Motor neuron (in vitro differentiated cells): ENCODE data around the gene DNASE1L2. TPM values are rescaled to one million over a fixed set of nuclear protein-coding genes. Genes with fewer than 3 reads are reported as not detected.
A peak's percentile ranks its signal among the peaks of the same experiment; 100 is the strongest.

Source experiments
- ATAC-seq, 8 experiments: fragments of 200-7000 bp; cut with Tn5 transposase; replicated peaks in 6 of 8; 2 replicates each; pipeline ENCODE4 v1.8.0; 2021; ENCODE audit warnings: mild to moderate bottlenecking in 8 of 8, moderate library complexity in 8 of 8
- H3K27ac ChIP-seq, 2 donors: fragments of 250-450 bp; sonication (Bioruptor Pico); 2 replicates each; pipeline ENCODE4 v1.9.0; 2021; ENCODE audit warnings: antibody characterized with exemption in 2 of 2, mild to moderate bottlenecking in 2 of 2, moderate library complexity in 1 of 2
- H3K4me1 ChIP-seq, 2 donors: fragments of 250-450 bp; sonication (Bioruptor Pico); replicated peaks in 1 of 2; 2 replicates each; pipeline ENCODE4 v1.6.1; 2021; ENCODE audit warnings: antibody characterized with exemption in 2 of 2, mild to moderate bottlenecking in 2 of 2, moderate library complexity in 1 of 2
- H3K4me3 ChIP-seq, 5 donors: fragments of 250-450 bp; sonication (Bioruptor Pico); 2 replicates each; pipeline ENCODE4 v1.9.0; 2021; ENCODE audit warnings: antibody characterized with exemption in 5 of 5, mild to moderate bottlenecking in 5 of 5, moderate library complexity in 4 of 5
- WGBS, 10 experiments: fragments of 450-650 bp; shearing (Covaris generic); methylation state at CpG; one replicate each; pipeline ENCODE4 v1.0.0; 2022; 5-methylcytosine and 5-hydroxymethylcytosine counted together
- in situ Hi-C, 9 experiments: fragments of 400-800 bp; cut with MboI; loops; one replicate each; pipeline ENCODE4 v1.15.0; 2021; ENCODE audit warnings: low sequenced_read_pairs in 9 of 9, low pct_unique_long_range_greater_than_20kb in 2 of 9; ENCODE audit not compliant: unreplicated experiment in 9 of 9
- total RNA-seq, 8 experiments: library from RNA; unstranded; fragments of 300-600 nt; gene quantifications; 2 replicates each; pipeline versions ENCODE4 v1.2.3 to v1.2.4, GENCODE V29; 2022

DNASE1L2 gene, protein sequence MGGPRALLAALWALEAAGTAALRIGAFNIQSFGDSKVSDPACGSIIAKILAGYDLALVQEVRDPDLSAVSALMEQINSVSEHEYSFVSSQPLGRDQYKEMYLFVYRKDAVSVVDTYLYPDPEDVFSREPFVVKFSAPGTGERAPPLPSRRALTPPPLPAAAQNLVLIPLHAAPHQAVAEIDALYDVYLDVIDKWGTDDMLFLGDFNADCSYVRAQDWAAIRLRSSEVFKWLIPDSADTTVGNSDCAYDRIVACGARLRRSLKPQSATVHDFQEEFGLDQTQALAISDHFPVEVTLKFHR
- total RNA-seq = 1 to 10 TPM in 6 of 8 experiments, under 1 TPM in 2; 0.61 to 3.0 (median 1.2) TPM

DNA sequence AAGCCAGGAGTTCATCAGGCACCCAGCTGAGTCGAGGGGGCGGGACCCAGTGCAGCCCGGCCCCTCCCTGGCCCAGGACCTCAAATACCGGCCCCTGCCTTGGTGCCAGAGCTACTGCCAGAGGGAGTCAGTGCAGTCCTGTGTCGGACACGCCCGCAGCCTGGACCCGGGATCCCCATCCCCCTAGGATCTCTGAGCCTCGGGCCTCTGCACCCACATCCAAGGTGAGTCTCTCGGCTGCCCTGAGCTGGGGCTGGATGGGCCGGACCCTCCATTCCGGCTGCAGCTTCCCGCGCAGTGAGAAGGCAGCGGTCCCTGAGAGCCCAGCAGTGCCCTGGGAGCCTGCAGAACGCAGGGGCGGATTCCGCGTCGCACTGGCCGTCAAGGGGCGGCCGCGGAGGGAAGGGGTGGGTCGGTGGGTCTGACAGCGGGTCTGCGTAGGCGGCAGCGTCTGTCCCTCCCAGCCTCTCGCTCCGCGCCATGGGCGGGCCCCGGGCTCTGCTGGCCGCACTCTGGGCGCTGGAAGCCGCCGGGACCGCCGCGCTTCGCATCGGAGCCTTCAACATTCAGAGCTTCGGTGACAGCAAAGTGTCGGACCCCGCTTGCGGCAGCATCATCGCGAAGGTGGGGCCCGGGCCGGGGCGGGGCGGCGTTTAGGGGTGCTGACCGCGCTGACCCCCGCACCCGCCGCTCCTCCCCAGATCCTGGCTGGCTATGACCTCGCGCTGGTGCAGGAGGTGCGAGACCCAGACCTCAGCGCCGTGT, at the start of gene DNASE1L2:
Gene DNASE1L2 (plus strand): TSS at position 108 of the 765 bp plus-strand sequence. CDS start 373 bp downstream, at position 481.
- H3K4me3 ChIP-seq = peak within 1 kb of the TSS in 3 of 5 donors; percentile 1 to 23 (median 19)
- H3K27ac ChIP-seq = no peak within 1 kb of the TSS
- ATAC-seq = peak; percentile 40 to 72 (median 52)
- in situ Hi-C loops = no loop called here
- H3K4me1 ChIP-seq = peaks cover 13 to 25% of the 10 kb centered on the region in 2 donors
- 0 to 20% (median 0%) methylated on average over 3 to 6 of the region's 64 CpGs; no CpG with 5 or more reads in 7 of the 10 experiments for WGBS, 10 experiments

DNA sequence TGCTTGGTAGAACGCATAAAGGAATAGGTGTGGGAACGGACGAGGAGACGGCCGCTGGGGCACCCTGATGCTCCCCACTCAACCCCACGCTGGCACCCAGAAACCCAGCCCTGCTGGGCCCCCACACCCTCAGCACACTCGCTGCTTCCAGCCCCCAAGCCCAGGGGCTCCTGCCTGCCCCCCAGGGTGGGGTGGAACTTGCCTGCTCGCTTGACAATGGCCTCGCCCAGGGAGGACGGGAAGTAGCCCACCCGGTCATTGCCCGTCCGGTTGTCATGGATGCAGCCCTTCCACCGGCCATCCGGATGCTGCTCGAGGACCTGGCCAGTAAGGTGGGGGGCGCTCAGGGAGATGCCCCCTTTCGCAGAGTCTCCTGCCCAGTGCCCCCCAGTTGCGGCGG, 49.7 kb upstream of the DNASE1L2 start:
- Histone ChIP-seq H3K4me3 (no peak overlapping the region), H3K27ac (no peak overlapping the region), H3K4me1 (peaks cover 9 to 17% of the 10 kb centered on the region in 2 donors)
- in situ Hi-C loops = no loop called here
- no peak for ATAC-seq
- WGBS, 10 experiments = 93% methylated on average over 3 of the region's 20 CpGs; no CpG with 5 or more reads in 9 of the 10 experiments

DNA sequence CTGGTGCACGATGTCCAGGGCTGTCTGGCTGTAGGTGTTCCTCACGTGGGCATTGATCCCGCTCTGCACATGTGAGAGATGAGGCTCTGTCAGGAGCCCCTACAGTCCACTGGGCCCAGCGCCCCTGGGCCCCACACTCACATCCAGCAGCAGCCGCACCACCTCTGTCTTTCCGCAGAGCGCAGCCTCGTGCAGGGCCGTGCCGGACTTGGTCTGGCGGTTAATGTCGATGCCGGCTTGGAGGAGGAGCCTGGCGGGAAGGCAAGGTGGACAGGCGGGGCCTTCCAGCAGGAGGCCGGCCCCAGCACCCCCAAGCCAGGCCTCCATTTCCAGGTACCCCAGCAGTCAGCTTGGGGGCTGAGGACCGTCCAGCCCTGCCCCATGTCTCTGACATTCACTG, 49.0 kb upstream of the DNASE1L2 start:
- 46 to 100% (median 80%) methylated on average over 1 to 3 of the region's 17 CpGs; no CpG with 5 or more reads in 7 of the 10 experiments for WGBS, 10 experiments
- Histone ChIP-seq H3K4me1 (peaks cover 4 to 11% of the 10 kb centered on the region in 2 donors), H3K27ac (no peak overlapping the region), H3K4me3 (no peak overlapping the region)
- in situ Hi-C loops = no loop called here
- no peak for ATAC-seq

DNA sequence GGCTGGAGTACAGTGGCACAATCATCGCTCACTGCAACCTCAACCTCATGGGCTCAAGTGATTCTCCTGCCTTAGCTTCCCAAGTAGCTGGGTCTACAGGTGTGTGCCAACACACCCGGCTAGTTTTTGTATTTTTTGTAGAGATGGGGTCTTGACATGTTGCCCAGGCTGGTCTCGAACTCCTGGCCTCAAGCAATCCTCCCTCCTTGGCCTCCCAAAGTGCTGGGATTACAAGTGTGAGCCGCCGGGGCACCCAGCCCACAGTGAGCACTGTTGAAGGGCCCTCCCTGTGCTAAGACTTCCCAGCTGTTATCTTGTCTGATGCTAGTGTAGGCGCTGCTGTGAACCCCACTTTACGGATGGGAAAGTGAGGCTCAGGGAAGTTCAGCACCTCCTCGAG, 47.8 kb upstream of the DNASE1L2 start:
- ATAC-seq = no peak
- Histone ChIP-seq H3K4me3 (no peak overlapping the region), H3K27ac (no peak overlapping the region), H3K4me1 (peaks cover 4 to 11% of the 10 kb centered on the region in 2 donors)
- in situ Hi-C loops = no loop called here
- WGBS, 10 experiments = 100% methylated on average over 1 to 3 of the region's 8 CpGs; no CpG with 5 or more reads in 7 of the 10 experiments

DNA sequence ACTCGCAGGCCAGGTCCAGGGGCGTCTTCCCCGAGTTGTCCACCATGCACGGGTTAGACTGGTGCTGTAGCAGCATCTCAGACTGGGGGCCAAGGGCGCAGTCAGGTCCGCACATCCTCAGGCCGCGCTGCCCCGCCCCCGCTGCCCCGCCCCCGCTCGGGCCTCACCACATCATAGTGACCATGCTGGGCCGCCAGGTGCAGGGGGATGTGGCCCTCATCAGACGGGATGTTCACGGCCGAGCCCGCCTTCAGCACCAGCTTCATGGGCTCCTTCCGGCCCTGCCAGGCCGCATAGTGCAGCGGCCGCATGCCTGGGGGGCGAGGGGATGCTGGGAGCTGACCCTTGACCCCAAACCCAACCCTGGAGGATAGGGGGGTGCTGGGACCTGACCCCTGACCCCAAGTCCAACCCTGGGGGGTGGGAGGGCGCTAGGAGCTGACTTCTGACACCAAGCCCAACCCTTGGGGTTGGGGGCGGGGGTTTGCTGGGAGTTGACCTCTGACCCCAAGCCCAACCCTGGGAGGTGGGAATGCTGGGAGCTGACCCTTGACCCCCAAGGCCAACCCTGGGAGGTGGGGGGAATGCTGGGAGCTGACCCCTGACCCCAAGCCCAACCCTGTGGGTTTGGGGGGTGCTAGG, 46.9 kb upstream of the DNASE1L2 start:
- WGBS, 10 experiments = no CpG with 5 or more reads among the region's 25 CpGs
- Histone ChIP-seq H3K4me3 (no peak overlapping the region), H3K27ac (no peak overlapping the region), H3K4me1 (peaks cover 12 to 18% of the 10 kb centered on the region in 2 donors)
- in situ Hi-C loops = no loop called here
- ATAC-seq = peak in 2 of 8 experiments; percentile 3 to 4

DNA sequence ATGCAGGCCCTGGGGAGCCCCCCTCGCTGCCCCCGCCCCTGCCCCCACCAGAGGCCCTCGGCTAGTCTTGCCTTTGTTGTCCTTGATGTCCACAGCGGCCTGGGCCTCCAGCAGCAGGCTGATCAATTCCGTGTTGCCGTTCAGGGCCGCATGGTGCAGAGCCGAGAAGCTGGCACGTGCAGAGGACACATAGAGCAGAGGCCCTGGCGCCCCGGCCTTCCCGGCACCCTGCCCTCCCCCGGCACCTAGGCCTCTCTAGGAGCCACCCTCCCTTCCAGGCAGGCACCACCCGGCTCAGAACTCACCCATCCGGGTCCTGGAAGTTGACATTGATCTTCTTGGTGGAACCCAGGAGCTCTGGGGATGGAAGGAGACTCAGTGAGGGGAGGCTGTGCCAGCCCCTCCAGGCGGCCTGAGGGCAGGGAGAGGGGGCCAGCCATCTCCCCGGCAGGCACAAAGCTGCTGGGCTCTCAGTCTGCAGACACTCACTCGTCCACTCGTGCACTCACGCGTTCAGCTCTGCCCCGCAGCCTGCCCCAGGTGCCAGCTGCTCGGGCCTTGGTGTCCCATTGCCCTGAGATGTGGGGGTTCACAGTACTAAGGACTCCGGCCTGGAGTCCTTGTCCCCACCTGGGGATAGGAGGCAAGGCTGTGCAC, 46.1 kb upstream of the DNASE1L2 start:
- in situ Hi-C loops = no loop called here
- Histone ChIP-seq H3K4me3 (no peak overlapping the region), H3K4me1 (peaks cover 20 to 26% of the 10 kb centered on the region in 2 donors), H3K27ac (no peak overlapping the region)
- WGBS, 10 experiments = 24 to 100% methylated on average over 3 to 6 of the region's 24 CpGs; no CpG with 5 or more reads in 8 of the 10 experiments
- ATAC-seq = no peak

DNA sequence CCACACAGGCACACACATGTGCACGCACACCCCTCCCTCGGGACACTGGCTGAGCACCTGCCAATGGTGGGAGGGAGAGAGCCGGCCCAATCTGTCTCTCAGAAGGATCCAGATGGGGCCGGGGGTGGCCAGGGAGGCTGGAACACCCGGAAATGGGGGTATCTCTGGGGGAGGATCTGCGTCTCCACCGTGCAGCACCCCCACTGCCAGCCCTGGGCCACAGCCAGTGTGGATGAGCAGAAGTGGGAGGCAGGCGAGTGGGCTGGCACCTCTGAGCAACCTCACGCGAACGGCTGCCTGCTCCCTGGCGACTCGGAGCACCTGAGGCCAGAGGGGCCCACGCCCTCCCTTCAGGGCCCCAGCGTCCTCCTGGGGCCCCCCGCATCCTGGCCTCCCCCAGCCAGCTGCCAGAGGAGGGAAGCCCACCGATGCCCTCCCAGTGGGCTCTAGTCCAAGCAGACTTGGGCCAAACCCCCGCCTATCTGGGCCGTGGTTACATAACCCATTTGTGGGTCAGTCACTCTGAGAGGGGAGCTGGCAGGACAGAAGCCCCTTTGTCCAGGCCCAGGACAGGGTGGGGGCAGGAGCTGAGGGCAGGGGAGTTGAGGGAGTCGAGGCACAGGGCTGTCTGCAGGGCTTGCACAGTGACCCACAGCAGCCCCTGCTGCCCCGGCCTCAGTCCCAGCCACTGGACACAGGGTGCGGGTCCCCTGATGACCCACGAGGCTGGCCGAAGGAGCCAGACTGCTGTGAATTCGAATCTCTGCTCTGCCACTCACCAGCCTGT, 45.4 kb upstream of the DNASE1L2 start:
- Histone ChIP-seq H3K27ac (no peak overlapping the region), H3K4me3 (no peak overlapping the region), H3K4me1 (peaks cover 20 to 29% of the 10 kb centered on the region in 2 donors)
- in situ Hi-C loops = no loop called here
- ATAC-seq = no peak
- WGBS, 10 experiments = 72 to 90% (median 80%) methylated on average over 1 to 5 of the region's 25 CpGs; no CpG with 5 or more reads in 7 of the 10 experiments

DNA sequence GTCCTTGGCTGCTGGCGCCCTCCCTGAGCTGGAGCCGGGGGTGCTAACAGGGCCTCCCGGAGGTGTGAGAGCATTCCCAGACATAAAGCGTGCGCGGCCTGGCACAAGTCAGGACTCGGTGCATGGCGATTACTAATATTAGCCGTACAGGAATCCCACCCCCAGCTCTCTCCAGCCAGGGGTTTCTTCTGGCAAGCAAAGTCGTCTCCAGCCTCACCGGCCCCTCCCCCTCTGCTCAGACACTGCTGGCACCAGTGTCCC, 44.9 kb upstream of the DNASE1L2 start:
- Histone ChIP-seq H3K4me3 (no peak overlapping the region), H3K4me1 (peaks cover 20 to 29% of the 10 kb centered on the region in 2 donors), H3K27ac (no peak overlapping the region)
- 60 to 100% (median 90%) methylated on average over 1 to 8 of the region's 11 CpGs; no CpG with 5 or more reads in 5 of the 10 experiments for WGBS, 10 experiments
- in situ Hi-C loops = no loop called here
- no peak for ATAC-seq

DNA sequence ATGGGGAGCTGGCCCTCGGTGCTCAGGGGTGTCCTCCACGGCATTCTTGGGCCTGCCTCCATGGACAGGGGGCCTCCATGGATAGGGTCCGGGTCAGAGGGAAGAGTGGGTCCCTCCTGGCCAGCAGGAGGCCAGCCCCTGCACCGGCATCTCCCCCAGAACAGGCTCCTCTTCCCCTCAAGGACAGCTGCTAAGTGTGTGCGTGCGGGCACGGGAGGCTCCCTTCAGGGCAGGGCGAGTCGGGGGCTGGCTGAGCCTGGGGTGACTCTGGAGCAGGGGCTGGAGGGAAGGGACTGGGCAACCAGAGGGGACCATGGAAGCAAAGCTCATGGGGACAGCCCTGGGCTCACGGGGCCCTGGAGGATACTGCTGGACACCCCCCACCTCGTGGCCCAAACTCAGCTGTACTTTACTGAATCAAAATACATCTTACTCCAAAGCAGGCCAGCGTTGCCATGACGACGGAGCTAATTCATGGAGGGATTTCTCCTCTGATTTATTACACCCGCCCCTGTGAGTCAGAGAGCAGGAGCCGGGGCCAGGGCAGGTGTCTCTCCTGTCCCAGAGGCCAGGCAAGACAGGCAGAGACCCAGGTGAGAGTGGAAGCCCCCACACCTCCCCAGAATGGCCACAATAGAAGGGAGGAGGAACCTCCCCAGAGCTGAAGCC, 41.9 kb upstream of the DNASE1L2 start:
- peaks cover 20 to 29% of the 10 kb centered on the region in 2 donors for H3K4me1 ChIP-seq
- H3K27ac ChIP-seq = peak overlapping the region; percentile 9 to 66

DNA sequence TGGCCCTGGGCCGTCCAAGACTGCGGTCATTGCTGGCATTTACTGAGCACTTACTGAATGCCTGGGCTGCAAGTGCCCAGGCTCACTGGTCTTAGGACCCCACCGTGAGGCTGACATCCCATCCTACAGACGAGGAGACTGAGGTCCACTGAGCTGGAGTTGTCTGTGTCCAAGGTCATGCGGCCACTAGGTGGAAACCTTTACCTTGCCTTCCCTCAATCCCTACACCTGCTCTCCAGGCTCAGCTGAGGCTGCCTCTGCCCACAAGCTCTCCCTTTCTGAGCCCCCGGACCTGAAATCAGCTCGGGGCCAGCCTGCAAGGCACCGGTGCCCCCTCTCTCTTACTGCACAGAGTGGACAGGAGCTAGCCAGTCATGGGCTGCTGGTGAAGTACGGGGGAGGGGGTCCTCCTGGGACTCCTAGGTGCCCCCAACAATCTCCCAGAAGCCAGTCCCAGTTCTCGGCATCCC, 41.4 kb upstream of the DNASE1L2 start:
- peak overlapping the region; percentile 7 to 66 for H3K27ac ChIP-seq
- in situ Hi-C loops = no loop called here
- H3K4me1 ChIP-seq = peaks cover 20 to 26% of the 10 kb centered on the region in 2 donors
- H3K4me3 ChIP-seq = peak overlapping the region; percentile 48 to 97 (median 84)
- WGBS, 10 experiments = 0 to 60% (median 6%) methylated on average over 1 to 4 of the region's 10 CpGs; no CpG with 5 or more reads in 6 of the 10 experiments
- peak; percentile 43 to 69 (median 58) for ATAC-seq

More for the DNA sequence above, 41.9 kb upstream of the DNASE1L2 start:
- WGBS, 10 experiments = 10 to 47% (median 20%) methylated on average over 2 of the region's 16 CpGs; no CpG with 5 or more reads in 7 of the 10 experiments
- peak overlapping the region in 4 of 5 donors; percentile 48 to 87 (median 76) for H3K4me3 ChIP-seq
- ATAC-seq = peak; percentile 8 to 66 (median 42)
- in situ Hi-C loops = no loop called here

DNA sequence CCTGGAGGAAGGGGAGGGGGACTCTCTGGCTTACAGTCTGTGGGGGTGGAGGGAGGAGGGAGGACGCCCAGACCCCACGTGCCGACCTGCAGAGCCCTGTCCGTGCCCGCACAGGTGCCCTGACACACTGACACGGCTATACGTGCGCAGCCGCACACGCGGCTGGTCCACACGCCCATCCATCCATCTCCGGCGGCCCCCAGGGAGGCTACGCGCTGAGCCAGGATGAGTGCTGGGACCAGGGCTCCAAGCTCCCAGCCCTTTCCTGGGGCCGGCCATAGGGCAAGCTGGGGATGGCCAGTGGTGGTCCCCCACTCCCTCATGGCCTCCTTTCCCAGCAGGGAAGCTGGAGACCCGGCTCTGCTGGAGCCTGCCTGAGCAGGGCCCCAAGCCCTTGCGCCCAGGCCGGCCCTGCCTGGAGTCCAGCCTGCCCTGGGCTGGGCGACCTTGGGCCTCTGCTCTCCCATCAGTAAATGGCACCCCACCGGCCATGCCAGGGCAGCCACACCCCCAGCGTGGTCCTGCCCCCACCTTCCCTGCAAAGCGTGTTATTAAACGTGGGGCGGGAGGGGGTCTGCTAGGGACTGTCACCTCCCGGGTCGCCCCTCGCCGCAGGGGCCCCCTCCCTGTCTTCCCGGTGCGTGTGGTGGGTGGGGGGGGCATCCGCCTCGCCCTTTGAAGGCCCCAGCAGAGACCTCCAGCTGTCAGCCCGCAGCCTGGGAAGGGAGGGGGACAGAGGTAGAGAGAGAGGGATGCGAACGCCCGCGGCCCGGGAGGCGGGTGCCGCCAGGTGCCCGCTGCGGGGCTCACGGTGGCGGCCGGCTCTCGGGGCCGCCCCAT, 40.7 kb upstream of the DNASE1L2 start:
- peak overlapping the region; percentile 66 to 68 for H3K27ac ChIP-seq
- 0% methylated on average over 5 of the region's 49 CpGs; no CpG with 5 or more reads in 9 of the 10 experiments for WGBS, 10 experiments
- H3K4me1 ChIP-seq = peaks cover 15 to 20% of the 10 kb centered on the region in 2 donors
- in situ Hi-C loops = no loop called here
- H3K4me3 ChIP-seq = peak overlapping the region; percentile 48 to 97 (median 84)
- ATAC-seq = peak in 7 of 8 experiments; percentile 7 to 68 (median 51)
